Measurements from ENCODE around the gene GABBR1. TPM values are rescaled to one million over a fixed set of nuclear protein-coding genes. Genes with fewer than 3 reads are reported as not detected.

GABBR1 gene
- polyA plus RNA-seq, 1 of the 3 experiments (the other 2 are of a cell fraction): 26.8 TPM

GRCh38 chr6:29520232-29520631 lies 112.8 kb downstream of the GABBR1 start:
- Histone ChIP-seq H3K4me1 (ENCODE audit: control insufficient read depth in 1 of 2, insufficient read depth in 2 of 2, low read depth in 1 of 2, low read length in 1 of 2) (no peaks in the 10 kb centered on the region), H3K36me3 (replicated peaks in 1 of 2; ENCODE audit: control insufficient read depth in 1 of 2, insufficient read depth in 2 of 2, low read length in 1 of 2) (peaks cover 0 to 4% of the 10 kb centered on the region in 2 experiments), H3K4me3 (ENCODE audit: low read depth in 2 of 2, low read length in 1 of 2) (no peak overlapping the region), H3K9me3 (no peaks in the 10 kb centered on the region), H3K9me2 (no peaks in the 10 kb centered on the region), H3K27ac (ENCODE audit: low read depth in 2 of 2, low read length in 1 of 2) (no peak overlapping the region), H2AFZ (ENCODE audit: low read depth) (no peak overlapping the region), H3K27me3 (ENCODE audit: insufficient read depth) (peaks cover 30% of the 10 kb centered on the region; the same call in 1 of the 2 replicates), H3K79me2 (ENCODE audit: insufficient read depth) (no peaks in the 10 kb centered on the region), H3K9ac (no peak overlapping the region), H3F3A (replicated peaks; ENCODE audit: insufficient read depth) (no peaks in the 10 kb centered on the region), H4K20me1 (ENCODE audit: insufficient read depth) (no peaks in the 10 kb centered on the region), H3K4me2 (no peak overlapping the region)
- 12% methylated on average over 4 of the region's 4 CpGs for WGBS (ENCODE audit: low lambda C conversion rate)
- POLR2A ChIA-PET: no interaction called here
- TF ChIP-seq MEF2A (IDR thresholded peaks at IDR 0.05; ENCODE audit: borderline replicate concordance, low read depth) (no peak), JUND (IDR thresholded peaks at IDR 0.05) (no peak), CTCF (IDR thresholded peaks at IDR 0.05) (no peak), RFX5 (IDR thresholded peaks at IDR 0.05; ENCODE audit: low read length) (no peak)
- no peak for DNase-seq
- CTCF ChIA-PET: no interaction called here

- no peak for DNase-seq
- no peak overlapping the region for H3K27ac ChIP-seq (ENCODE audit: low read depth in 2 of 2, low read length in 1 of 2)
- no peak overlapping the region for H3K4me2 ChIP-seq
- CTCF ChIA-PET: no interaction called here
- POLR2A ChIA-PET: no interaction called here
- no peaks in the 10 kb centered on the region for H3F3A ChIP-seq (replicated peaks; ENCODE audit: insufficient read depth)
- H3K9me2 ChIP-seq: no peaks in the 10 kb centered on the region
- H3K27me3 ChIP-seq (ENCODE audit: insufficient read depth): peaks cover 30% of the 10 kb centered on the region; the same call in 1 of the 2 replicates
- H4K20me1 ChIP-seq (ENCODE audit: insufficient read depth): no peaks in the 10 kb centered on the region
- no peaks in the 10 kb centered on the region for H3K4me1 ChIP-seq (ENCODE audit: control insufficient read depth in 1 of 2, insufficient read depth in 2 of 2, low read depth in 1 of 2, low read length in 1 of 2)
- no peak overlapping the region for H3K4me3 ChIP-seq (ENCODE audit: low read depth in 2 of 2, low read length in 1 of 2)
- 0% methylated on average over 5 of the region's 6 CpGs for WGBS (ENCODE audit: low lambda C conversion rate)
- H3K9ac ChIP-seq: no peak overlapping the region
- TF ChIP-seq FOXM1 (IDR thresholded peaks at IDR 0.05; ENCODE audit: low read depth) (no peak), PBX3 (IDR thresholded peaks at IDR 0.05) (no peak), JUND (IDR thresholded peaks at IDR 0.05) (no peak), FOXJ3 (CRISPR knock-in tag; IDR thresholded peaks at IDR 0.05) (no peak), ELF1 (IDR thresholded peaks at IDR 0.05) (no peak), EZH2phosphoT487 (IDR thresholded peaks at IDR 0.05; ENCODE audit: borderline replicate concordance, low read depth) (no peak), USF1 (IDR thresholded peaks at IDR 0.05; ENCODE audit: borderline replicate concordance, low read depth) (no peak), CTCF (IDR thresholded peaks at IDR 0.05) (no peak), TEAD4 (IDR thresholded peaks at IDR 0.05; ENCODE audit: borderline replicate concordance, insufficient read depth) (no peak), NFIC (IDR thresholded peaks at IDR 0.05; ENCODE audit: borderline replicate concordance) (no peak), NRF1 (IDR thresholded peaks at IDR 0.05; ENCODE audit: low read depth, low read length) (no peak), TCF12 (IDR thresholded peaks at IDR 0.05) (no peak), RFX5 (IDR thresholded peaks at IDR 0.05; ENCODE audit: low read length) (no peak), CHD2 (IDR thresholded peaks at IDR 0.05; ENCODE audit: low read length, partially characterized antibody) (no peak), MAX (IDR thresholded peaks at IDR 0.05; ENCODE audit: low read depth) (no peak), EP300 (IDR thresholded peaks at IDR 0.05; ENCODE audit: borderline replicate concordance in 1 of 2, low read depth in 1 of 2, low read length in 1 of 2) (no peak), MXI1 (IDR thresholded peaks at IDR 0.05; ENCODE audit: low read depth, low read length) (no peak), ZBTB33 (IDR thresholded peaks at IDR 0.05; ENCODE audit: borderline replicate concordance, low read depth) (no peak)
- H3K9me3 ChIP-seq: no peaks in the 10 kb centered on the region
- peaks cover 0 to 4% of the 10 kb centered on the region in 2 experiments for H3K36me3 ChIP-seq (replicated peaks in 1 of 2; ENCODE audit: control insufficient read depth in 1 of 2, insufficient read depth in 2 of 2, low read length in 1 of 2)
- H3K79me2 ChIP-seq (ENCODE audit: insufficient read depth): no peaks in the 10 kb centered on the region
- no peak overlapping the region for H2AFZ ChIP-seq (ENCODE audit: low read depth)
These were observed 113.5 kb downstream of the GABBR1 start for GRCh38 chr6:29519291-29520010.
